GM19023 (cell line): ENCODE results near the gene GEN1.
"Not testable (repeated sequence)": the region's sequence is repeated elsewhere in the genome, so short reads cannot be mapped to it uniquely, and the experiment has no call there.

Experiments used
- ATAC-seq: cut with Tn5 transposase; IDR thresholded peaks from one replicate; pipeline ENCODE4 v1.9.1; 2021; ENCODE audit warnings: mild to moderate bottlenecking, moderate library complexity; ENCODE audit not compliant: unreplicated experiment

GEN1 gene

GRCh38 chr2:17821535-17822444 is 67.9 kb downstream of the GEN1 start:
- ATAC-seq = peak; percentile 51

- peak; percentile 33 for ATAC-seq
These were observed 68.6 kb downstream of the GEN1 start for GRCh38 chr2:17822445-17823117.

GRCh38 chr2:17823646-17824045 is 69.7 kb downstream of the GEN1 start:
- ATAC-seq = not testable (repeated sequence)

GRCh38 chr2:17827316-17827715 is 73.4 kb downstream of the GEN1 start:
- no peak for ATAC-seq

- ATAC-seq = no peak
These were observed 73.8 kb downstream of the GEN1 start for GRCh38 chr2:17827785-17828184.

GRCh38 chr2:17830053-17831034 is 76.4 kb downstream of the GEN1 start:
- peak; percentile 86 for ATAC-seq

GRCh38 chr2:17835516-17835915 is 81.6 kb downstream of the GEN1 start:
- ATAC-seq = no peak
